Naive thymus-derived CD4-positive, alpha-beta T cell (primary cell): ENCODE results near the gene NELL2. TPM values are rescaled to one million over a fixed set of nuclear protein-coding genes. Genes with fewer than 3 reads are reported as not detected.
"Not testable (repeated sequence)": the region's sequence is repeated elsewhere in the genome, so short reads cannot be mapped to it uniquely, and the experiment has no call there.

Source experiments
- ATAC-seq: fragments of 150-1000 bp; cut with Tn5 transposase; 2 replicates; pipeline ENCODE4 v1.10.0; 2021; ENCODE audit warnings: mild to moderate bottlenecking, moderate library complexity
- CTCF ChIA-PET: fragments of 350-600 bp; sonication (Branson Sonifier 250); formaldehyde crosslinking; loops from one replicate; lab custom pipeline; 2021; ENCODE audit warnings: antibody characterized with exemption; lab: Charles Lee
- POLR2A ChIA-PET: fragments of 350-600 bp; sonication (Branson Sonifier 250); formaldehyde crosslinking; loops from one replicate; lab custom pipeline; 2021; ENCODE audit warnings: antibody characterized with exemption, inconsistent platforms; lab: Charles Lee
- DNase-seq, 9 donors: peaks; one replicate each; pipeline versions ENCODE4 v3.0.0 to v3.0.0-alpha.2; 2020 to 2022; ENCODE audit warnings: mixed read lengths in 1 of 9
- H3K27ac ChIP-seq: one replicate; pipeline ENCODE4 v1.7.0; 2013; ENCODE audit warnings: mild to moderate bottlenecking, low read depth, low read length, moderate library complexity
- H3K27me3 ChIP-seq, 2 donors: one replicate each; pipeline ENCODE4 v1.7.0; 2013; ENCODE audit warnings: low read length in 2 of 2, mild to moderate bottlenecking in 2 of 2, moderate library complexity in 2 of 2; ENCODE audit not compliant: control insufficient read depth in 2 of 2, insufficient read depth in 2 of 2
- H3K36me3 ChIP-seq, 3 experiments: 1 replicate in 2 of 3; 2 replicates in 1 of 3; pipeline ENCODE4 v1.7.0; 2013; ENCODE audit warnings: low read length in 3 of 3, mild to moderate bottlenecking in 3 of 3, moderate library complexity in 1 of 3; ENCODE audit not compliant: insufficient read depth in 3 of 3, control insufficient read depth in 2 of 3
- H3K4me1 ChIP-seq, 2 donors: one replicate each; pipeline ENCODE4 v1.7.0; 2013; ENCODE audit warnings: low read length in 2 of 2, mild to moderate bottlenecking in 2 of 2, moderate library complexity in 1 of 2; ENCODE audit not compliant: control insufficient read depth in 2 of 2, insufficient read depth in 2 of 2
- H3K4me3 ChIP-seq: 2 replicates; pipeline ENCODE4 v1.7.0; 2013; ENCODE audit warnings: mild to moderate bottlenecking, low read length
- H3K9me3 ChIP-seq, 3 experiments: 1 replicate in 2 of 3; 2 replicates in 1 of 3; pipeline ENCODE4 v1.7.0; 2013; ENCODE audit warnings: low read length in 3 of 3; ENCODE audit not compliant: control insufficient read depth in 2 of 3
- H3K27ac Mint-ChIP-seq, 9 donors: one replicate each; pipeline ENCODE4 v1.8.0; 2020 to 2022; ENCODE audit warnings: mixed read lengths in 9 of 9, mild to moderate bottlenecking in 8 of 9, moderate library complexity in 5 of 9, inconsistent platforms in 2 of 9
- H3K27me3 Mint-ChIP-seq, 5 donors: one replicate each; pipeline ENCODE4 v1.8.0; 2021 to 2022; ENCODE audit warnings: mixed read lengths in 5 of 5, mild to moderate bottlenecking in 1 of 5
- H3K36me3 Mint-ChIP-seq, 5 donors: one replicate each; pipeline ENCODE4 v1.8.0; 2020 to 2022; ENCODE audit warnings: mixed read lengths in 5 of 5, mild to moderate bottlenecking in 3 of 5, inconsistent platforms in 1 of 5
- H3K4me1 Mint-ChIP-seq, 7 donors: one replicate each; pipeline ENCODE4 v1.8.0; 2020 to 2022; ENCODE audit warnings: mixed read lengths in 7 of 7, mild to moderate bottlenecking in 3 of 7, inconsistent platforms in 1 of 7
- H3K4me3 Mint-ChIP-seq, 10 donors: one replicate each; pipeline ENCODE4 v1.8.0; 2020 to 2022; ENCODE audit warnings: mild to moderate bottlenecking in 10 of 10, mixed read lengths in 10 of 10, moderate library complexity in 6 of 10, inconsistent platforms in 2 of 10
- H3K9me3 Mint-ChIP-seq, 11 donors: one replicate each; pipeline ENCODE4 v1.8.0; 2020 to 2022; ENCODE audit warnings: mixed read lengths in 11 of 11, mild to moderate bottlenecking in 4 of 11, inconsistent platforms in 1 of 11, moderate library complexity in 1 of 11
- intact Hi-C, 2 donors: fragments of 100-400 bp; cut with micrococcal nuclease; formaldehyde crosslinking; loops; one replicate each; pipeline ENCODE4 v1.15.1; 2023
- polyA plus RNA-seq, 2 donors: library from polyadenylated mRNA; unstranded; fragments of 300-500 nt; fragmentation: Illumina TruSeq; gene quantifications; one replicate each; pipeline ENCODE4 v1.2.3, GENCODE V29; 2021
- total RNA-seq, 6 experiments: library from RNA in 5 of 6; stranded (reverse) in 5 of 6; gene quantifications; 1 replicate in 5 of 6; 2 replicates in 1 of 6; pipeline ENCODE4 v1.2.3 and lab custom pipeline; 2021 to 2026

NELL2 gene
- total and polyA plus RNA-seq, 7 experiments from 2014 or later: 60.9 to 414 (median 228) TPM

DNA sequence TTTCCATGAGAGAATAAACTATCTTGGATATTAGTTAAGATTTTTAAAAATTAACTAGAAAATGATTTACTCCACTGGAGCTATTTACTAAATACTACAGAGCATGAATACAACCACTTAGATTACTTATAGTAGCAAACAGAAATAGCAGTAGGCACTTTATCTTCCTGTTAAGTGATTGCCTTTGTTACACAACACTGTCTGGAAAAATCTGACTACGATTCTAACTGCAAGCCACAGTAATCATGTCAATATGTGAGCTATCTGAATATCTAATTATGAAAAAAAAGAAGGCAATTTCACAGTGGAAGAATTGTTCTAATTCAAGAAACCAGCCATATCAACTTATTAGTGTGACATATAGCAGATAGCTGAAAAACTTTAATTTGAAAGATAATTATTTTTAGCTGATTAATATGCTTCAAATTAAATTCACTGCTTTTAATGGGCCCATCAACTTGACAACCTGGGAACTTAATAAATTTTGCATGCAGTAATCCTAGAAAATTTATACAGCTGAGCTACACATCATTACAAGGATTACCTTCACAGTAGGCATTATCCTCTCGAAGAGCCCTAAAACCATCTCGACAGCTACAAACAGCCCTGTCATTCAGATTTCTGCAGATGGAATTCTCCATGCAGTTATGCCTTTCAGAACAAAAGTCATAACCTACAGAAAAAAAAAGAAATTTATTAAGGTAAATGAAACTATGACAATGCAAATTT is 172.8 kb downstream of the NELL2 start:
- H3K36me3 ChIP-seq: peaks cover 0 to 11% (median 4%) of the 10 kb centered on the region in 3 experiments
- ChIA-PET CTCF (interaction anchor here (0.6 kb wide), 1 partner anchor 53 kb away, joined by 5 read pairs; no protein-coding TSS in a partner anchor), POLR2A (no interaction called here)
- ATAC-seq (no peak), DNase-seq (no peak)
- H3K9me3 Mint-ChIP-seq: peaks cover 0 to 8% (median 0%) of the 10 kb centered on the region in 11 donors
- peaks cover 3 to 49% (median 31%) of the 10 kb centered on the region in 5 donors for H3K36me3 Mint-ChIP-seq
- H3K4me1 Mint-ChIP-seq: peaks cover 0 to 21% (median 5%) of the 10 kb centered on the region in 7 donors
- H3K4me3 ChIP-seq: no peak overlapping the region
- H3K9me3 ChIP-seq: no peaks in the 10 kb centered on the region
- H3K27ac ChIP-seq: no peak overlapping the region
- no peaks in the 10 kb centered on the region for H3K4me1 ChIP-seq
- no peak overlapping the region for H3K4me3 Mint-ChIP-seq
- no peak overlapping the region for H3K27ac Mint-ChIP-seq
- intact Hi-C loops: no loop called here
- no peaks in the 10 kb centered on the region for H3K27me3 ChIP-seq
- H3K27me3 Mint-ChIP-seq: no peaks in the 10 kb centered on the region

DNA sequence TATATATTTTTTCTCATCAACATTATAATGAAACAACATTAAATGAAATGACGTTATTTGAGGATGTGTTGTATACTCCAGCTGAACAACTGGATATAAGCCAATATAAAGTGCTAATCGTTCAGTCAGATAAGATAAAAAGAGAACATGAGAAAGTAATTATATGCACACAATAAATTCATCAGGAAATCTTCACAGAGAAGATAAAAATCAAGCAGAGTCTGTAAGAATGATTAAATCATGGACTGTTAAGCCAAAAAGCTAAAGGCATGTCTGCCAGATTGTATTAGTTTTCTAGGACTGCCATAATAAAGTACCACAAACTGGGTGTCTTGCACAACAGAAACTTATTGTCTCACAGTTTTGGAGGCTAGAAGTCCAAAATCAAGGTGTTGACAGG is 178.6 kb downstream of the NELL2 start:
- H3K36me3 Mint-ChIP-seq: peaks cover 3 to 54% (median 43%) of the 10 kb centered on the region in 5 donors

DNA sequence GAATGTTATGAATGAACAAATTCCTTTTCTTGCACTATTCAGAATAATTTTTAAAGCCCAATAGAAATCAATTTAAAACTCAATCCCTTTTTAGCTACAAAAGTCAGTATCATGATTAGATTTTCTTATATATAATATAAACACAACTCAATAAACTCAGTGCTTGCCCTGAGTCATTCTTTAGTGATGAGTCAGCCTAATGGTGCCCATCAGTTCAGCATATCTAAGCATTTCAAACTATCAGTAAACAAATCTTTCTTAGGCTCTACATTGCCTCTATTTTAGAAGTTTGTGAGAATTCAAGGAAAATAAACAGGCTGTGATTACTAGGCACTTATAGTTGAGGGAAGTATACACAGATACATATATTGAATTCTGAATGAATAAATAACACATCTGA is 179.6 kb downstream of the NELL2 start:
- no peaks in the 10 kb centered on the region for H3K4me1 ChIP-seq
- DNase-seq: no peak
- no peak overlapping the region for H3K4me3 Mint-ChIP-seq

More for the DNA sequence above, 178.6 kb downstream of the NELL2 start:
- H3K4me3 ChIP-seq: no peak overlapping the region
- ChIA-PET CTCF (no interaction called here), POLR2A (no interaction called here)
- no peaks in the 10 kb centered on the region for H3K9me3 ChIP-seq
- no peak overlapping the region for H3K27ac ChIP-seq
- peaks cover 0 to 10% (median 0%) of the 10 kb centered on the region in 3 experiments for H3K36me3 ChIP-seq
- Mint-ChIP-seq H3K9me3 (peaks cover 0 to 8% (median 0%) of the 10 kb centered on the region in 11 donors), H3K27ac (no peak overlapping the region), H3K4me3 (no peak overlapping the region), H3K27me3 (no peaks in the 10 kb centered on the region), H3K4me1 (peaks cover 0 to 21% (median 4%) of the 10 kb centered on the region in 7 donors)
- intact Hi-C loops: no loop called here
- DNase-seq (no peak), ATAC-seq (no peak)
- no peaks in the 10 kb centered on the region for H3K4me1 ChIP-seq
- no peaks in the 10 kb centered on the region for H3K27me3 ChIP-seq

DNA sequence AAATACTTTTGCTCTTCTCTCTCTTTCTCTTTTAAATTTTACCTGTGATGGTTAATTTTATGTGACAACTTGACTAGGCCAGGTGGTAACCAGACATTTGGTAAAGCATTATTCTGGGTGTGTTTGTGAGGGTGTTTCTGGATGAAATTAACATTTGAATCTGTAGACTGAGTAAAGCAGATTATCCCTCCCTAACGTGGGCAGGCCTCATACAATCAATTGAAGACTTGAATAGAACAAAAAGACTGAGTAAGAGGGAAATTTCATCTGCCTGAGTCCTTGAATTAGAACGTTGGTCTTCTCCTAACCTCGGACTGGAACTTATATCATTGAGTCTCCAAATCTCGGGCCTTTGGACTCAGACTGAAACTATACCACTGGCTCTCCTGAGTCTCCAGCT is 182.1 kb downstream of the NELL2 start:
- H3K9me3 ChIP-seq: no peaks in the 10 kb centered on the region
- H3K27me3 ChIP-seq: no peaks in the 10 kb centered on the region
- H3K27me3 Mint-ChIP-seq: no peaks in the 10 kb centered on the region
- ChIA-PET CTCF (no interaction called here), POLR2A (interaction anchor here (0.9 kb wide), 1 partner anchor 116 kb away, joined by 3 read pairs; no protein-coding TSS in a partner anchor)
- peaks cover 0 to 7% (median 2%) of the 10 kb centered on the region in 11 donors for H3K9me3 Mint-ChIP-seq
- intact Hi-C loops: no loop called here
- peaks cover 0 to 9% (median 0%) of the 10 kb centered on the region in 7 donors for H3K4me1 Mint-ChIP-seq
- ATAC-seq: no peak
- H3K4me1 ChIP-seq: no peaks in the 10 kb centered on the region
- H3K27ac ChIP-seq: no peak overlapping the region
- H3K36me3 Mint-ChIP-seq: peaks cover 5 to 58% (median 52%) of the 10 kb centered on the region in 5 donors
- DNase-seq: no peak
- H3K4me3 ChIP-seq: no peak overlapping the region
- no peak overlapping the region for H3K4me3 Mint-ChIP-seq
- peaks cover 0 to 16% (median 0%) of the 10 kb centered on the region in 3 experiments for H3K36me3 ChIP-seq
- no peak overlapping the region for H3K27ac Mint-ChIP-seq

More for the DNA sequence above, 179.6 kb downstream of the NELL2 start:
- H3K4me3 ChIP-seq: no peak overlapping the region
- CTCF ChIA-PET: no interaction called here
- Mint-ChIP-seq H3K9me3 (peaks cover 0 to 8% (median 0%) of the 10 kb centered on the region in 11 donors), H3K36me3 (peaks cover 2 to 54% (median 43%) of the 10 kb centered on the region in 5 donors), H3K4me1 (peaks cover 0 to 14% (median 0%) of the 10 kb centered on the region in 7 donors), H3K27me3 (no peaks in the 10 kb centered on the region), H3K27ac (no peak overlapping the region)
- no peak overlapping the region for H3K27ac ChIP-seq
- ATAC-seq: no peak
- peaks cover 0 to 10% (median 0%) of the 10 kb centered on the region in 3 experiments for H3K36me3 ChIP-seq
- H3K9me3 ChIP-seq: no peaks in the 10 kb centered on the region
- H3K27me3 ChIP-seq: no peaks in the 10 kb centered on the region
- intact Hi-C loops: no loop called here
- POLR2A ChIA-PET: no interaction called here

DNA sequence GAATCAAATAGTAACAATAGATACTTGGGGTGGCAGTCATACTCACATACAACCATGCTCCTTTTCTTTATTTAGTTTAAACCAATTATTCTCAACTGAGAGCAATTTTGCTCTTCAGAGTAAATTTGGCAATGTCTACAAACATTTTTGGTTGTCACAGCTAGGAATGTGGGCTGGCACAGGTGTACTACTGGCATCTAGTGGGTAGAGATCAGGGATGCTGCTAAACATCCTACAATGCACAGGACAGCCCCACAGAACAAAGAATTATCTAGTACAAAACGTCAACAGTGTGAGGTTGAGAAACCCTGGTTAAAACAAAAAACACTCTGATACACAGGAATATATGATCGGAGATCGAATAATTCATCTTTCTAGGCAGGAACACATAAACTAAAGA is 186.5 kb downstream of the NELL2 start:
- intact Hi-C loops: no loop called here

DNA sequence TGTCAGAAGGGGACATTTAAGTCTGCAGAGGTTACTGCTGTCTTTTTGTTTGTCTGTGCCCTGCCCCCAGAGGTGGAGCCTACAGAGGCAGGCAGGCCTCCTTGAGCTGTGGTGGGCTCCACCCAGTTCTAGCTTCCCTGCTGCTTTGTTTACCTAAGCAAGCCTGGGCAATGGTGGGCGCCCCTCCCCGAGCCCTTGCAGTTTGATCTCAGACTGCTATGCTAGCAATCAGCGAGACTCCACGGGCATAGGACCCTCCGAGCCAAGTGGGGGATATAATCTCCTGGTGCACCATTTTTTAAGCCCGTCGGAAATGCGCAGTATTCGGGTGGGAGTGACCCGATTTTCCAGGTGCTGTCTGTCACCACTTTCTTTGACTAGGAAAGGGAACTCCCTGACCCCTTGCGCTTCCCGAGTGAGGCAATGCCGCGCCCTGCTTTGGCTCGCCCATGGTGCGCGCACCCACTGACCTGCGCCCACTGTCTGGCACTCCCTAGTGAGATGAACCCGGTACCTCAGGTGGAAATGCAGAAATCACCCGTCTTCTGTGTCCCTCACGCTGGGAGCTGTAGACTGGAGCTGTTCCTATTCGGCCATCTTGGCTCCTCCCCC is 189.2 kb downstream of the NELL2 start:
- H3K4me3 ChIP-seq, DNase-seq, H3K9me3 ChIP-seq, POLR2A ChIA-PET, H3K27ac Mint-ChIP-seq, ATAC-seq, CTCF ChIA-PET, H3K27ac ChIP-seq, H3K4me3 Mint-ChIP-seq, H3K27me3 ChIP-seq, H3K36me3 ChIP-seq, H3K4me1 ChIP-seq, H3K27me3 Mint-ChIP-seq, intact Hi-C loops: not testable (repeated sequence)
- Mint-ChIP-seq H3K36me3 (peaks cover 9 to 55% (median 39%) of the 10 kb centered on the region in 5 donors), H3K4me1 (peaks cover 0 to 14% (median 0%) of the 10 kb centered on the region in 7 donors), H3K9me3 (peaks cover 0 to 23% (median 7%) of the 10 kb centered on the region in 11 donors)

More for the DNA sequence above, 186.5 kb downstream of the NELL2 start:
- ChIA-PET CTCF (no interaction called here), POLR2A (no interaction called here)
- no peaks in the 10 kb centered on the region for H3K4me1 ChIP-seq
- H3K27ac ChIP-seq: no peak overlapping the region
- Mint-ChIP-seq H3K9me3 (peaks cover 4 to 15% (median 7%) of the 10 kb centered on the region in 11 donors), H3K4me3 (no peak overlapping the region), H3K27ac (peak overlapping the region in 1 of 9 donors; percentile 5), H3K36me3 (peaks cover 13 to 62% (median 54%) of the 10 kb centered on the region in 5 donors), H3K27me3 (no peaks in the 10 kb centered on the region), H3K4me1 (peaks cover 0 to 18% (median 0%) of the 10 kb centered on the region in 7 donors)
- ATAC-seq: no peak
- H3K9me3 ChIP-seq: no peaks in the 10 kb centered on the region
- peaks cover 0 to 12% (median 0%) of the 10 kb centered on the region in 3 experiments for H3K36me3 ChIP-seq
- H3K4me3 ChIP-seq: no peak overlapping the region
- H3K27me3 ChIP-seq: no peaks in the 10 kb centered on the region
- no peak for DNase-seq
